GM12891 (cell line): ENCODE results near the gene TRAF3.

Experiments
- DNase-seq: peaks from one replicate; pipeline ENCODE4 v3.0.0; 2011; ENCODE audit warnings: low spot score; ENCODE audit not compliant: insufficient read length
- FAIRE-seq: peaks from 2 replicates; lab custom pipeline; 2011; peaks lifted over from hg19 to GRCh38; lab: Jason Lieb, UNC
- PAX5 ChIP-seq: IDR thresholded peaks from 2 replicates; pipeline ENCODE4 v1.6.1; 2011; ENCODE audit warnings: low read length, moderate library complexity, mild to moderate bottlenecking; ENCODE audit not compliant: insufficient read depth, severe bottlenecking
- POLR2A ChIP-seq: IDR thresholded peaks from 2 replicates; pipeline ENCODE4 v1.6.1; 2011; ENCODE audit warnings: low read depth, low read length, control low read depth
- POLR2AphosphoS5 ChIP-seq: IDR thresholded peaks from 2 replicates; pipeline ENCODE4 v1.6.1; 2011; ENCODE audit warnings: low read depth, low read length, control low read depth
- POU2F2 ChIP-seq: IDR thresholded peaks from 2 replicates; pipeline ENCODE4 v1.6.1; 2011; ENCODE audit warnings: low read depth, mild to moderate bottlenecking, control low read depth, low read length, moderate library complexity
- SPI1 ChIP-seq: IDR thresholded peaks from 2 replicates; pipeline ENCODE4 v1.6.1; 2011; ENCODE audit warnings: low read depth, low read length, control low read depth
- TAF1 ChIP-seq: IDR thresholded peaks from 2 replicates; pipeline ENCODE4 v1.6.1; 2011; ENCODE audit warnings: low read depth, low read length, control low read depth

Gene TRAF3

DNA sequence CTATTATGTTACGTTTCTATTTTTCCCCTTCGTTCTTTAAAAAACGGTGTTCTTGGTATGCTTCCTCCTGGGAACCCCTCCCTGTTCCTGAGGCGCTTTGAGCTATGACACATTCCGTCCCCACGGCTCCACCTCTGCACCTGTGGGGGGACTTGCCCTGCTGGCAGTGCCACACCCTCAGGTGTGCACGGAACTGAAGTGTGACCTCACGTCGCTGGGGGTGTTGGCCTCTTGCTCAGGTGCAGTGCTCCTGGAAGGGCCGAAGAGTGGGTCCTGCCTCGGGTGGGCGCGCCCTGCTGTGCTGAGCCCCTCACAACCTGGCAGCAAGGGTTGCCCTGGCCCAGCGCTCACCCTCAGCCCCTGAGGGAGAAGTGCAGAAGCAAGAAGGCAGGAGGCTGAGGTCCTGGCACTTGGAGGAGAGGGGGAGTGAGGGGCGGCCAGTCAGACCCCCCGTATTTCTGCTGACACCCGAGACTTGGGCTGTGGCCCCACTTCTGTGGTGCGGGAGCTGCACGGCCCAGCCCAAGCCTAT, 150.2 kb downstream of the TRAF3 start:
- no peak for DNase-seq
- no peak for TF ChIP-seq TAF1
- TF ChIP-seq POU2F2 = no peak
- no peak for TF ChIP-seq SPI1
- no peak for TF ChIP-seq POLR2AphosphoS5
- TF ChIP-seq PAX5 = no peak
- no peak for TF ChIP-seq POLR2A
- FAIRE-seq = peak; percentile 20

DNA sequence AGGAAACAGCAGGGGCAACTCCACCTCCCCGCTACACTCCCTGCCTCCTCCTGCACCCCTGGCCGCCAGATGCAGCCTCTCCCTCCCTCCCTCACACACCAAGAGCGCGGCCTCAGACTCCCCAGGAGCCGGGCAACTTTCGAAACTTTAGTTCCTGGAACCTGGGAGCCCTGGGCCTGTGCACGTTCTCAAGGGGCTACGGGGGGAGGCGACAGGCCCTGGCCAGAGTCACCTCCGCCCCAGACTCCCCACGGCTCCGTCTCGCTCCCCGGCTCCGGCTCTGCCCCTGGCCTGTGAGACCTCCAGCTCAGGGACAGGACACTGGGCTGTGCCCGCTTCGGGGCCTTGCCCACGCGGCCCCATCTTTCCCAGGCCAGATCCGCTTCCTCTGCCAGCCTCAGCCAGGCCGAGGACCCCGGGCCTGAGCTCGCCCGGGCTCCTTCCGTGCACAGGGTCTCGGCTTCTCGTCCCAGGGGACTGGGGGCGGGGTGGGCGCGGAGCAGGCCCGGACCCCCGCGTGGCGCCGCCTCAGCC, 150.7 kb downstream of the TRAF3 start:
- FAIRE-seq (no peak), DNase-seq (no peak)
- TF ChIP-seq POLR2A (no peak), TAF1 (no peak)

GRCh38 chr14:102928412-102929240, 151.4 kb downstream of the TRAF3 start:
- FAIRE-seq (peak; percentile 86), DNase-seq (peak; percentile 87)
- TF ChIP-seq SPI1 (no peak), POU2F2 (no peak), POLR2AphosphoS5 (no peak), TAF1 (no peak), POLR2A (no peak), PAX5 (no peak)

GRCh38 chr14:102929241-102930137, 152.2 kb downstream of the TRAF3 start:
- FAIRE-seq (no peak), DNase-seq (no peak)
- no peak for TF ChIP-seq POLR2AphosphoS5
- no peak for TF ChIP-seq POLR2A
- TF ChIP-seq PAX5 = no peak
- TF ChIP-seq POU2F2 = no peak
- no peak for TF ChIP-seq SPI1
- TF ChIP-seq TAF1 = no peak

- TF ChIP-seq POU2F2 (no peak), POLR2AphosphoS5 (no peak), PAX5 (no peak), POLR2A (no peak), SPI1 (no peak), TAF1 (no peak)
- FAIRE-seq = no peak
- DNase-seq = no peak
Measured at GRCh38 chr14:102930138-102930752, 153.0 kb downstream of the TRAF3 start.

DNA sequence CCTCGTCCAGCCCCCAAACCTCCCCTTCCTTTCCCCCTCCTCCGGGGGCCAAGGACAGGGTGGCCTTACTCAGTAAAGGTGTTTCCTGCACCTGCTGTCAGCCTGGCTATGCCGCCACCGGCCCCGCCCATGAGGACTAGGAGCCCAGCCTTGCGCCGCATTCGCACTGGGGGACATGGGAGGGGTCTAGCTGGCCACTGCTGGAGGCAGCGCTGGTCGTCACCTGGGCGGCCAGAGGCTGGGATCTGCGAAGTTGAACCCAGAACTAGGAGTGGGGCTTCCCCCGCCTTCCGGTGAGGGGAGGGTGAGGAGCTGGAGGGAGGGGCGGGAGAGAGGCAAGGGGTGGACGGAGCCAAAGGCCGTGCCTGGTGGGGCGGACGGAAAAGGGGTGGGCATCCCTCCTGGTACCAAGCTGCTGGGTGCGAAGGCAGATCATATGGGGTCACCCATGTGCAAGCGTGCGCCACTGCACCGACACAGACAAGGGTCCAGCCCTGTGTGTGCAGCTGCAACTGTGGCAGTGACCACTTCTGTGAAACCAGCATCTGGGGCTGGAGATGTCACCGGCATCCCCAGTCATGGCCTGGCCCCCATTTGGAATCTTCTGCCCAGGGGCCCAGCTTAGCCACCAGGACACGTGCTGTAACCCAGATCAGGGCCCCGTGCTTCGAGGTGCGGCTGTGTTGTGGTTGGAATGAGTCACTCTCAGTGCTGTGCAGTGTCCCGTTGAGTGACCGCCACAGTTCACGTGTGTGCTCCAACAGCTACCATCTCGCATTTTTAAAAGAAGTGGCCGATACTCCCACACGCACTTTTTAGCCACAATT, 153.7 kb downstream of the TRAF3 start:
- TF ChIP-seq POLR2AphosphoS5 (no peak), POU2F2 (no peak), SPI1 (no peak), POLR2A (no peak), TAF1 (no peak), PAX5 (no peak)
- peak; percentile 77 for FAIRE-seq
- DNase-seq = no peak

DNA sequence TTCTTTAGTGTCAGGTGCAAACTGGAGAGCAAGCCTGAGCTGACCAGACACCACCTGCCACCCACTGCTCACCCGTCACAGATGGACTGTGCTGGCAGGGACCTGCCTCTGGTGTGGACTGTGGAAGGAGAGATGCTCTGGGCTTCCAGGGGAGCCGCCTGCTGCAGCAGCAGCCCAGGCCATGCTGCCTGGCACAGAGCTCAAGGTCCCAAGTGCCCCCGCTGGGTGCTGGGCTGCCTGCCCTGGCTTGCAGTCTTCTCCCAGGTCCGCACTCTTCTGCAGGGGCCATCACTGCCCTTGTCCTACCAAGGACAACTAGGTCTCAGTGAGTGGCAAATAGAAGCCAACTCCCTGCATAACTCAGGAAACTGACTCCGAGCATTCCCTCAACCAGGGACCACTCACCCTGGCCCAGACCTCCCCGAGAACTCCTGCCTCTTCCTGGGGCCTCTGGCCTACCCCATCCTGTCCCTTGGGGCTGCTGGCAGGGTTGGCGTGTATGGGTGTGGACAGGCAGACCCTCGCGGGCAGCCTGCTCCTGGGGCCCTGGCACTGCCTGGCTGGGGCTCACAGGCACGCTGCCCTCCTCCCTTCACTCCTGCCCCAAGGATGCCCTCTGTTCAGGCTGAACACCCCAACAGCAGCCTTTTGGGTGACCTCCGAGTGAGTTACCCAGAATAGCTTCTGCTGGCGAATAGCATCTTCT, 154.5 kb downstream of the TRAF3 start:
- no peak for FAIRE-seq
- DNase-seq = no peak
- no peak for TF ChIP-seq PAX5
- no peak for TF ChIP-seq TAF1
- TF ChIP-seq POU2F2 = no peak
- TF ChIP-seq POLR2AphosphoS5 = no peak
- TF ChIP-seq SPI1 = no peak
- no peak for TF ChIP-seq POLR2A

GRCh38 chr14:102932484-102933248, 155.4 kb downstream of the TRAF3 start:
- FAIRE-seq = no peak
- no peak for TF ChIP-seq POLR2A
- no peak for TF ChIP-seq POU2F2
- TF ChIP-seq POLR2AphosphoS5 = no peak
- TF ChIP-seq PAX5 = no peak

More at GRCh38 chr14:102932484-102933248, 155.4 kb downstream of the TRAF3 start:
- no peak for DNase-seq
